ENCODE measurements around the gene URGCP.

Gene URGCP

DNA sequence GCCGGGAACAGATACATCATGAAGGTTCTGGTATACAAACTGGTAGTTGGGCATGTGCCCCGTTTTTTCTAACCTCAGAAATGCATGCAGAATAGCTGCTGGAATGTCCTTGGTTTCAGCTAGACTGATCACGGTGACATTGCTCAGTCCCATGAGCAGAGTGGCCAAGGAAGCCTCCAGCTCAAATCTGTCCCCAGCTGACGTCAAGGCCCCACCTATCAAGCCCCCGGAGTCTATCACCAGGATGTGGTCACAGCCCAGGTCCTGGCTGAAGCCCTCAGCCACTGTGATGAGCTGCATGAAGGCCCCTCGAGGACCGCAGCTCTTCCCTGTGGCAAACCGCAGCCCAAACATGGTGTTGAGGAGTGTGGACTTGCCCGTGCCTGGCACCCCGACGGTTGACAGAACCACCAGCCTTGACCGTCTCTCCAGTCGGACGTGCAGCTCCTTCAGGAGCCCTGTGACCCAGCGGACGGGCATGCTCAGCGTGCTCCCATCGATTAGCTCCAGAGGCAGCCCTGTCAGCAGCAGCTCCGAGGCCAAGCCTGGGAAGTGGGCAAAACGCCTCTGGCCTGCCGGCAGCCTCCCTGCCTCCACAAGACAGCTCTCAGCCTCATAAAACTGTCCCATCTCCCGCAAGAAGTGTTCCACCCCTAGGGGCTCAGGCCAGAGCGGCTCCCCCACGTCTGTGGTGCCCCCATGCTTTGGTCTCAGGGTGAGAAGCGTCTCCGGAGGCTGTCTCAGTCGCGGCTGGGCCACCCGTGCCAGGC, 29.2 kb downstream of the URGCP start:
- TF ChIP-seq, protein P1, sequence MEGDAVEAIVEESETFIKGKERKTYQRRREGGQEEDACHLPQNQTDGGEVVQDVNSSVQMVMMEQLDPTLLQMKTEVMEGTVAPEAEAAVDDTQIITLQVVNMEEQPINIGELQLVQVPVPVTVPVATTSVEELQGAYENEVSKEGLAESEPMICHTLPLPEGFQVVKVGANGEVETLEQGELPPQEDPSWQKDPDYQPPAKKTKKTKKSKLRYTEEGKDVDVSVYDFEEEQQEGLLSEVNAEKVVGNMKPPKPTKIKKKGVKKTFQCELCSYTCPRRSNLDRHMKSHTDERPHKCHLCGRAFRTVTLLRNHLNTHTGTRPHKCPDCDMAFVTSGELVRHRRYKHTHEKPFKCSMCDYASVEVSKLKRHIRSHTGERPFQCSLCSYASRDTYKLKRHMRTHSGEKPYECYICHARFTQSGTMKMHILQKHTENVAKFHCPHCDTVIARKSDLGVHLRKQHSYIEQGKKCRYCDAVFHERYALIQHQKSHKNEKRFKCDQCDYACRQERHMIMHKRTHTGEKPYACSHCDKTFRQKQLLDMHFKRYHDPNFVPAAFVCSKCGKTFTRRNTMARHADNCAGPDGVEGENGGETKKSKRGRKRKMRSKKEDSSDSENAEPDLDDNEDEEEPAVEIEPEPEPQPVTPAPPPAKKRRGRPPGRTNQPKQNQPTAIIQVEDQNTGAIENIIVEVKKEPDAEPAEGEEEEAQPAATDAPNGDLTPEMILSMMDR (IDR thresholded peaks at IDR 0.05; ENCODE audit: low read length) = no peak
- no peak for TF ChIP-seq EZH2 (IDR thresholded peaks at IDR 0.05; ENCODE audit: borderline replicate concordance, low read length)
- Histone ChIP-seq H3K36me3 (ENCODE audit: insufficient read depth, low read length) (peaks cover 85% of the 10 kb centered on the region), H3K9me3 (ENCODE audit: low read length) (no peaks in the 10 kb centered on the region), H3K79me2 (ENCODE audit: insufficient read depth, low read length) (no peaks in the 10 kb centered on the region), H3K4me3 (ENCODE audit: low read depth, low read length, poor library complexity, severe bottlenecking) (no peak overlapping the region), H2AFZ (ENCODE audit: low read length) (no peak overlapping the region), H3K27me3 (ENCODE audit: insufficient read depth, low read length) (no peaks in the 10 kb centered on the region), H3K9me2 (ENCODE audit: low read depth, low read length) (no peaks in the 10 kb centered on the region), H3K4me2 (ENCODE audit: low read length) (peak overlapping the region; percentile 23; the same call in 1 of the 2 replicates), H3F3A (ENCODE audit: insufficient read depth, low read length) (no peaks in the 10 kb centered on the region), H3K27ac (ENCODE audit: low read depth, low read length, poor library complexity, severe bottlenecking) (peak overlapping the region; percentile 79), H4K20me1 (ENCODE audit: insufficient read depth, low read length) (no peaks in the 10 kb centered on the region), H3K9ac (ENCODE audit: low read length) (no peak overlapping the region; the same call in 1 of the 2 replicates), H3K4me1 (ENCODE audit: insufficient read depth, low read length, severe bottlenecking) (peaks cover 22% of the 10 kb centered on the region)

GRCh38 chr7:43876241-43876640, 30.2 kb downstream of the URGCP start:
- peaks cover 3% of the 10 kb centered on the region for H3K9me3 ChIP-seq (ENCODE audit: low read length)
- no peak overlapping the region for H2AFZ ChIP-seq (ENCODE audit: low read length)
- peak overlapping the region; percentile 79 for H3K27ac ChIP-seq (ENCODE audit: low read depth, low read length, poor library complexity, severe bottlenecking)
- H3K36me3 ChIP-seq (ENCODE audit: insufficient read depth, low read length) = peaks cover 78% of the 10 kb centered on the region
- no peaks in the 10 kb centered on the region for H3K9me2 ChIP-seq (ENCODE audit: low read depth, low read length)
- peaks cover 22% of the 10 kb centered on the region for H3K4me1 ChIP-seq (ENCODE audit: insufficient read depth, low read length, severe bottlenecking)
- H3K4me2 ChIP-seq (ENCODE audit: low read length) = peak overlapping the region; percentile 23; the same call in 1 of the 2 replicates
- H3K79me2 ChIP-seq (ENCODE audit: insufficient read depth, low read length) = no peaks in the 10 kb centered on the region
- no peak overlapping the region for H3K4me3 ChIP-seq (ENCODE audit: low read depth, low read length, poor library complexity, severe bottlenecking)
- no peaks in the 10 kb centered on the region for H3F3A ChIP-seq (ENCODE audit: insufficient read depth, low read length)
- peak overlapping the region; percentile 7; the same call in 1 of the 2 replicates for H3K9ac ChIP-seq (ENCODE audit: low read length)
- no peaks in the 10 kb centered on the region for H3K27me3 ChIP-seq (ENCODE audit: insufficient read depth, low read length)
- TF ChIP-seq, protein P1 (IDR thresholded peaks at IDR 0.05; ENCODE audit: low read length) = no peak
- no peaks in the 10 kb centered on the region for H4K20me1 ChIP-seq (ENCODE audit: insufficient read depth, low read length)

DNA sequence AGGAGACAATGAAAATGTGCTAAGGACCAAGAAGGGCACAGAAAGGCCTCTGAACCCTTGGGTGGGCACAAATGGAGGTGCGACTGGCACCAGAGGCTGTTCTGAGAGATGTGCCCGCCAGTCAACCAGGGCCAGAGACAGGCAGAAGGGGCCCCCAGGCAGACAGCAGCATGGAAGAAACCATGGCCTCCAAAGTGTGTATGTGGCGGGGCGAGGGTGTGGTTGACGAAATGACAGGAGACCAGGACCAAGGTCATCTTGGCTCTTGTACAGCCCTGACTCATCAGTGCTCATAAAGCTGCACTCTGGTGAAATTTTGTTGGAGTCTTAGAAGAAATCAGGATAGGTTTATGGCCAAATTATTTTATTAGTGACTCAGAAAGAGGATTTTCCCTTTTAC, 33.1 kb downstream of the URGCP start:
- no peak overlapping the region for H3K4me2 ChIP-seq (ENCODE audit: low read length)
- no peaks in the 10 kb centered on the region for H4K20me1 ChIP-seq (ENCODE audit: insufficient read depth, low read length)
- no peak overlapping the region for H3K9ac ChIP-seq (ENCODE audit: low read length)
- H3K27me3 ChIP-seq (ENCODE audit: insufficient read depth, low read length) = no peaks in the 10 kb centered on the region; the same call in 1 of the 2 replicates
- H3F3A ChIP-seq (ENCODE audit: insufficient read depth, low read length) = no peaks in the 10 kb centered on the region
- peaks cover 12% of the 10 kb centered on the region for H3K9me3 ChIP-seq (ENCODE audit: low read length)
- H3K4me3 ChIP-seq (ENCODE audit: low read depth, low read length, poor library complexity, severe bottlenecking) = no peak overlapping the region
- no peaks in the 10 kb centered on the region for H3K9me2 ChIP-seq (ENCODE audit: low read depth, low read length)
- TF ChIP-seq EZH2 (IDR thresholded peaks at IDR 0.05; ENCODE audit: borderline replicate concordance, low read length) = no peak
- TF ChIP-seq, protein P1 (IDR thresholded peaks at IDR 0.05; ENCODE audit: low read length) = no peak
- no peak overlapping the region for H2AFZ ChIP-seq (ENCODE audit: low read length)
- no peak overlapping the region for H3K27ac ChIP-seq (ENCODE audit: low read depth, low read length, poor library complexity, severe bottlenecking)
- H3K79me2 ChIP-seq (ENCODE audit: insufficient read depth, low read length) = no peaks in the 10 kb centered on the region
- peaks cover 35% of the 10 kb centered on the region for H3K4me1 ChIP-seq (ENCODE audit: insufficient read depth, low read length, severe bottlenecking)
- H3K36me3 ChIP-seq (ENCODE audit: insufficient read depth, low read length) = peaks cover 51% of the 10 kb centered on the region
